HG02884 (cell line): Measurements from ENCODE around the gene HGFAC.

Experiments
- ATAC-seq: cut with Tn5 transposase; IDR thresholded peaks from one replicate; pipeline ENCODE4 v1.9.1; 2021; ENCODE audit warnings: mild to moderate bottlenecking, moderate library complexity; ENCODE audit not compliant: unreplicated experiment

Gene HGFAC

GRCh38 chr4:3423406-3423805 is 18.4 kb upstream of the HGFAC start:
- no peak for ATAC-seq

DNA sequence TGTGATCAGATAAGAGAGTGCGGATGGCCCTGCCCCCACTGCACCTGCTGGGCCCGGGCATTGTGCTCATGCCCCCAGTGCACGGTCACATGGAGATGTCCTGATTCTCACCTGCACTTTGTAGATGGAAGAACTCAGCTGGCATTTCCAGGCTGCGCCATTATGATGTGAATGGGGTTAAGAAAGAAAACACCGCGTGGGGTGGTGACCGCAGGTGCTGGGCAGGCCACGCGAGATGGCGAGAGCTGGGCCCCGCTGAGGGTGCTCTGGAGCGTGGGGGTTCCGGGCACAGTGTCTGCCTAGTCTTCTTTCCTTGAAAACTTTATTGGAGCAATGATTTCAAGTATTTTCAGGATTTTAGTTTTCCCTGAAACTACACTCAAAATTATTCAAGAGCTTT is 17.8 kb upstream of the HGFAC start:
- no peak for ATAC-seq

DNA sequence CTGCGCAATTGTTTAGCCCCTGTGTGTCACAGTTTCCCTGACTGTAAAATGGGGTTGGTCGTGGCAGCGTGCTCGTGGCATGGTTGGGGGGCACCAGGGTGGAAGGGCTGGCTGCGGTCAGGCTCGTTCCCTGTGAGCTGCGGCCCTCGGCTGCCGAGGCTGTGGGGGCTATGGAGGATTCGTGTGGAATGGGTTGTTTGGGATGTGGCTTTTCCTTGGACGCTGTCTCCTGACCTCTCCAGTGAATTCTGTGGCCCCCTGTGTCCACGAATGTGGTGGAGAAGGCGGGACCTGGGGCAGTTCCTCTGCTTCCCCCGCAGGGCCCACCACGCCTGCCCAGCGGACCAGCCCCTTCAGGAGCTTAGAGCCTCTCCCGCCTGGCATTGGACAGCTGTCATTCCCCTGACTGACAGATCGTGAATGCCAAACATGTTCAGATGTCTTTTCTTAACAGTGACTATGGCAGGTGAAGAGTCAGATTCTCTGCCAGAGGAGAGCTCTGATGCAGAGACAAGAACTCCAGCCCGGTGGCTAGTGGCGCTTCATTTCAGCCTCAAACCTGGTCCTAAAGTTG is 17.2 kb upstream of the HGFAC start:
- ATAC-seq, result no peak

DNA sequence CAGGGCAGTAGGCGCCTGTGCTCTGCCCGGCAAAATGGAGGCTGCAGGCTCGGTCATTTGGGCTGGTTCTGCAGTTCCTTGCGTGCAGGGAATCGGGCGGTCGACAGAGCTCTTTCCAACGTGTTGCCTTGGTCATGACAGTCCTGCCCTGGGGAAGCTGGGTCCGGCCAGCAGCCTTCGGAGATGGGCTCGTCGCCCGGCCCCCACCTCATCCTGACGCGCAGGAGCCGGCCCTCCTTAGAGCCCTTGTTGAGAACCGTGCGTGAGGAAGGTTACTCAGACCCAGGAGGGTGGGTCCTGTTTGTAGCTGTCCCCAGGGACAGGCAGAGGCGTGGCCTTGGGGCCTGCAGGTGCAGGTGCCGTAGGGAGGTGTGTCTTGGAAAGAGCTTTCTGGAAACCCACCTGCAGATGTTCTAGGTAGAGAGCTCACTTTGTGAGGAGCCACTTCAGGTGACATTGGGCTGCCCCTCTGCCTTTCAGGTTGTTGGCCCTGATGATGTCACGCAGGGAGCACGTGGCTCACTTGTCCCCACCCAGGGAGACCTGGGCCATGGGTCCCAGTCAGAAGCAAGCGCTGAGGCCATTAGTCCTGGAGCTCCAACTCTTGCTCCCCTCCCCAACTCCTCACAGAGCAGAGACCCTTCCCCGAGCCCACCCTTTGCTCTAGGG is 15.2 kb upstream of the HGFAC start:
- ATAC-seq, result no peak

GRCh38 chr4:3427134-3427476 is 14.7 kb upstream of the HGFAC start:
- no peak for ATAC-seq

- ATAC-seq, result no peak
Measured at GRCh38 chr4:3427706-3428446, 13.9 kb upstream of the HGFAC start.

GRCh38 chr4:3429651-3430050 is 12.1 kb upstream of the HGFAC start:
- ATAC-seq, result no peak

- ATAC-seq, result no peak
Measured at GRCh38 chr4:3430524-3430923, 11.2 kb upstream of the HGFAC start.

GRCh38 chr4:3431446-3431993 is 10.2 kb upstream of the HGFAC start:
- no peak for ATAC-seq

- ATAC-seq, result no peak
Measured at GRCh38 chr4:3432381-3432790, 9.4 kb upstream of the HGFAC start.

GRCh38 chr4:3433138-3433869 is 8.5 kb upstream of the HGFAC start:
- no peak for ATAC-seq

- ATAC-seq, result no peak
Measured at GRCh38 chr4:3434881-3435685, 6.7 kb upstream of the HGFAC start.

GRCh38 chr4:3435686-3435956 is 6.1 kb upstream of the HGFAC start:
- ATAC-seq, result no peak

- no peak for ATAC-seq
Measured at GRCh38 chr4:3436048-3436797, 5.5 kb upstream of the HGFAC start.

GRCh38 chr4:3436798-3437581 is 4.8 kb upstream of the HGFAC start:
- ATAC-seq, result no peak

- ATAC-seq, result no peak
Measured at GRCh38 chr4:3437582-3437936, 4.2 kb upstream of the HGFAC start.

- ATAC-seq, result no peak
Measured at GRCh38 chr4:3437998-3438846, 3.5 kb upstream of the HGFAC start.

- no peak for ATAC-seq
Measured at GRCh38 chr4:3438847-3439180, 3.0 kb upstream of the HGFAC start.

DNA sequence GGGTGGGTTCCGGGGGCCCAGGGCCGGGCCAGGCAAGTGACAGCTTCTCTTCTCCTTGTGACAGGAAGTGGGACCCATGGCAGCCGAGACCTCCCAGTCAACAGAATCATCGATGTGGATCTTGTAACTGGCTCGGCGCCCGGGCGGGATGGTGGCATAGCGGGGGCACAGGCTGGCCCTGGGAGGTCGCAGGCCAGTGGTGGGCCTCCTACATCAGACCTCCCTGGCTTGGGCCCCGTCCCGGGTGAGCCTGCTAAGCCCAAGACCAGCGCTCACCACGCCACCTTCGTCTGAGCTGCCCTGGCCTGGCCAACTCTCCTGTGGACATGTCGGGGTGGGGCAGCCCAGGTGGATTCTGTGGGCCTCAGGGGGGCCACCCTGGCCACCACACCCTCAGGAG is 2.4 kb upstream of the HGFAC start:
- ATAC-seq, result no peak
